Measurements from ENCODE around the gene SPEF2.

The SPEF2 gene

DNA sequence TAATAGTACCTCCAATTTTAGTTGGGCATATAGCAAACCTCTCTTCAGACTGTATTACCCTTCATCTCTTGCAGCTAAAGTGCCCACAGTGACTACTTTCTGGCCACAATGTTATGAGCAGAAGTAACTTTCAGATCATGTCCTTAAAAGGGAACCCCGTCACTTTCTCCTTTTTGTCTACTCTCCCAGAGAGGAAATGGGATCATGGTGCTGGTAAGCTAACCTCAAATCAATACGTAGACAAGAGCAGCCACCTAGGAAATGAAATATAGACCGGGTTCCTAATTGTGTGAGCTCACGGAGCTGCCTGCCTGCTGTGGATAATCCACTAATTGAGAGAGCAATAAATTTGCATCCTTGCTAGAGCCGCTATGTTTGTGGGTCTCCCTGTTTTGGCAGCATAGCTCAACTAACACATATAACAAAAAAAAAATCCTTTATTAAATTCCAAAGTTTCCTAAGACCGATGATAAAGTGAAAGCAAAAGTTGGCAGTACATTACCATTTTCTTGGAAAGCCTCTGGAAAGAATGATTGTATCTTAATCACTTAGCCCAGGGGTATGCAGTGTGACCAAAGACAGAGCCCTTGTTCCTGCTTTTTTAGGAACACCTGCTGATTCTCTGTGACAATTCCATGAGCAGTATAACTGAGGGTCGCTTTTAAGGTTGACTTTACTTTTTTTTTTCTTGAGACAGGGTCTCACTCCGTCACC lies 233.5 kb downstream of the SPEF2 start:
- TF ChIP-seq CTCF (IDR thresholded peaks at IDR 0.05; ENCODE audit: low read depth, low read length) = no peak
- peak overlapping the region; percentile 47 for H3K4me3 ChIP-seq (ENCODE audit: low read depth, low read length)

DNA sequence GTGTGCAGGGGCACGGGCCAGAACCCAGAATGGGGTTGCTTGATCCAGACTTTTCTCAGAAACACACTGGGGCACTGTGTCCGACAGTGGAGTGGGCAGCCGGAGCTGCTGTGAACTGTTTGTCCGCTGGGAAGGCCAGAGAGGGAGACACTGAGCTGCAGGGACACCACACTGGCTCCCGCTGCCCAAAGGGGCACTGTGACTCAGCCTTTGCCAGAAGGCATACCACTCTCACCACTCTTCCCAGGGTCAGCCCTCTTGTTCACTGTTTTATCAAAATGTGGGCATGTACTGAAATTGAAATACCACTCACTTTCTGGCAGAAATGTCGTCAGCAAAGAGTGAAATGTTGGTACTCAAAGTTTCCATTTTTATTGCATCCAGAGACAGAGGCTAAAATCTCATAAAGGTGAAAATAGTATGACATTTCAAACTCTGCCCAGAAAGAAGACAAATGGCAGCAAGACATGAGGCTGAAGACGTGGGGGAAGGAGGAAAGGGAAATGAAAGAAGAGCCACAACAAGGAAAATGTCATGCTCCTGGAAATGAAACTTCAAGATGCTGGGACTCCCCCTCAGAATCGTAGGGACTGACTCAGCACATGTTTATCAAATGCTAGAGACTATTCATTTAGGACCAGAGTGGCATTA lies 234.5 kb downstream of the SPEF2 start:
- no peak overlapping the region for H3K4me3 ChIP-seq (ENCODE audit: low read depth, low read length)
- no peak for TF ChIP-seq CTCF (IDR thresholded peaks at IDR 0.05; ENCODE audit: low read depth, low read length)

DNA sequence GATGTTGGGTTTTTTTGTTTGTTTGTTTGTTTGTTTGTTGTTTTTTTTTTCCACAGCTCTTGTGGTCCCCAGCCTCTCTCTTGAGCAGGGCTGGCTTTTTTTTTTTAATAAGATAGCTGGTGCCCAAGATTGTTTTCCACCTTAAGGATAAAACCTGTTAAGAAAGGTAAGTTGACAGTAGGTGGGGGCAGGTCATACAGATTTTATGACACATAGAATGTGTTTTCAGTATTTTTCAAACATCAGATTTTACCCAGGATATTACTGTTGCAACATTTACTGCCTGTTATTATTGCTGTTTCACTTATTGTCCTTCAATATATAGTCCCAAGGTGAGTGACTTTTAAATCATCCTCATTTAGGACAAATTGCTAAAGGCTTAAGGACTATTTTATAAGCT lies 235.1 kb downstream of the SPEF2 start:
- TF ChIP-seq CTCF (IDR thresholded peaks at IDR 0.05; ENCODE audit: low read depth, low read length) = no peak
- H3K4me3 ChIP-seq (ENCODE audit: low read depth, low read length) = no peak overlapping the region

GRCh38 chr5:35853631-35854030 lies 236.0 kb downstream of the SPEF2 start:
- TF ChIP-seq CTCF (IDR thresholded peaks at IDR 0.05; ENCODE audit: low read depth, low read length) = no peak
- H3K4me3 ChIP-seq (ENCODE audit: low read depth, low read length) = no peak overlapping the region

- no peak overlapping the region for H3K4me3 ChIP-seq (ENCODE audit: low read depth, low read length)
- TF ChIP-seq CTCF (IDR thresholded peaks at IDR 0.05; ENCODE audit: low read depth, low read length) = no peak
Measured at GRCh38 chr5:35854248-35854647, 236.6 kb downstream of the SPEF2 start.

GRCh38 chr5:35855187-35855586 lies 237.5 kb downstream of the SPEF2 start:
- no peak for TF ChIP-seq CTCF (IDR thresholded peaks at IDR 0.05; ENCODE audit: low read depth, low read length)
- no peak overlapping the region for H3K4me3 ChIP-seq (ENCODE audit: low read depth, low read length)

DNA sequence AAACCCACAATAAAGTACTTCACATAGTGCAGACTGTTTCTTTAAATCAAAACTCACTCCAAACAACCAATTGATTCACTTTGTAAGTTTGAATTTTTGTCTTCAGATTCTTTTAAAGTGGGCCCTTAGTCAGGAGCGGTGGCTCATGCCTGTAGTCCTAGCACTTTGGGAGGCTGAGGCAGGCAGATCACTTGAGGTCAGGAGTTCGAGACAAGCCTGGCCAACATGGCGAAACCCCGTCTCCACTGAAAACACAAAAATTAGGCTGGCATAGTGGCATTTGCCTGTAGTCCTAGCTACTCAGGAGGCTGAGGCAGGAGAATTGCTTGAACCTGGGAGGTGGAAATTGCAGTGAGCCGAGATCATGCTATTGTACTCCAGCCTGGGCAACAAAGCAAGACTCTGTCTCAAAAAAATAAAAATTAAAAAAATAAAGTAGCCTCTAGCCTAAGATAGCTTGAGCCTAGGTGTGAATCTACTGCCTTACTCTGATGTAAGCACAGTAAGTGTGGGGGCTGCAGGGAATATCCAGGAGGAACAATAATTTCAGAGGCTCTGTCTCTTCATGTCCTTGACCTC lies 238.6 kb downstream of the SPEF2 start:
- H3K4me3 ChIP-seq (ENCODE audit: low read depth, low read length) = peak overlapping the region; percentile 63
